RWPE1 (cell line): ENCODE data around the gene LPAR1.

Experiments used
- CTCF ChIA-PET: fragments of 350-600 bp; sonication (Branson Sonifier 250); formaldehyde crosslinking; extraction: SDS; loops from one replicate; lab custom pipeline; 2021; lab: Yijun Ruan, JAX
- POLR2A ChIA-PET: fragments of 400-600 bp; formaldehyde crosslinking; extraction: SDS; loops from one replicate; lab custom pipeline; 2020; ENCODE audit warnings: antibody characterized with exemption; ENCODE audit not compliant: low non-redundant PET; lab: Yijun Ruan, JAX
- DNase-seq: peaks from one replicate; pipeline ENCODE4 v3.0.0; 2012; ENCODE audit warnings: low spot score
- H3K27ac ChIP-seq: fragments of 450-650 bp; 2 replicates; pipeline ENCODE4 v1.5.1; 2017
- TF ChIP-seq, protein P1 (sequence below): fragments of 450-650 bp; conservative IDR thresholded peaks from 2 replicates; pipeline ENCODE4 v1.5.1; 2017; ENCODE audit warnings: low read depth, mild to moderate bottlenecking

The LPAR1 gene

DNA sequence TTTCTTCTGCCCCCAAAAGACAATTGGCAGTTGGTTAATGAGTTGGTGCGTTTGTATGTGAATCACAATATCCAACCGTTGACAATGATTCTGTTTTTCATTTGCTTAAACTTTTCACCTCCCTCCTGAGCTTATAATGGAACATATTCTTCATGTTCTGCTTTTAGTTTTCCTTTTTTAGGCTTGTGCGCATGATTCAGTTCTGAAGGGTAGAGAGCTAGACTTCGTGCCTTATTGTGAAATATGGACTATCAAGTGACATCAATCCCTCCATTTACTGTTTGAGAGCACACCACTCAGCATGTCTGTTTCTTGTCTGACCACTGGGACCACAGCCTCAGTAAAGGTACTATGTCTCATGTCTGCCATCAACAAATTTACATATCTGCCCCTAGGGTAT lies 30.5 kb upstream of the LPAR1 start:
- POLR2A ChIA-PET = no interaction called here
- CTCF ChIA-PET = interaction anchor here (0.7 kb wide), 2 partner anchors 32 to 154 kb away, joined by 3 read pairs; no protein-coding TSS in a partner anchor
- no peak overlapping the region for H3K27ac ChIP-seq
- DNase-seq = no peak
- TF ChIP-seq, protein P1, sequence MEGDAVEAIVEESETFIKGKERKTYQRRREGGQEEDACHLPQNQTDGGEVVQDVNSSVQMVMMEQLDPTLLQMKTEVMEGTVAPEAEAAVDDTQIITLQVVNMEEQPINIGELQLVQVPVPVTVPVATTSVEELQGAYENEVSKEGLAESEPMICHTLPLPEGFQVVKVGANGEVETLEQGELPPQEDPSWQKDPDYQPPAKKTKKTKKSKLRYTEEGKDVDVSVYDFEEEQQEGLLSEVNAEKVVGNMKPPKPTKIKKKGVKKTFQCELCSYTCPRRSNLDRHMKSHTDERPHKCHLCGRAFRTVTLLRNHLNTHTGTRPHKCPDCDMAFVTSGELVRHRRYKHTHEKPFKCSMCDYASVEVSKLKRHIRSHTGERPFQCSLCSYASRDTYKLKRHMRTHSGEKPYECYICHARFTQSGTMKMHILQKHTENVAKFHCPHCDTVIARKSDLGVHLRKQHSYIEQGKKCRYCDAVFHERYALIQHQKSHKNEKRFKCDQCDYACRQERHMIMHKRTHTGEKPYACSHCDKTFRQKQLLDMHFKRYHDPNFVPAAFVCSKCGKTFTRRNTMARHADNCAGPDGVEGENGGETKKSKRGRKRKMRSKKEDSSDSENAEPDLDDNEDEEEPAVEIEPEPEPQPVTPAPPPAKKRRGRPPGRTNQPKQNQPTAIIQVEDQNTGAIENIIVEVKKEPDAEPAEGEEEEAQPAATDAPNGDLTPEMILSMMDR = no peak

DNA sequence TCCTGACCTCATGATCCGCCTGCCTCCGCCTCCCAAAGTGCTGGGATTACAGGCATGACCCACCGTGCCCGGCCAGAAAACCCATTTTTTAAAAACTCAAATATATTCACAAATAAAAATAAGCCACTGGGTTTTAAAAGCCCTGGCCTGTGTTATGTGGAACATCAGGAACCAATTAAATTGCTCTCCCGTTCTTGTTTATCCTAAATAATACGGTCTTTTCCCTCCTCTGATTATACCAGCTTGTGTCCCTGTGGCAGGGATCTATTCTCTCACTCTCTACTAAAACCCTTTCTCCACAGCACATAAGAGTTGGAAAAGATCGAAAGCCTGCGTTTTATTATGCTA lies 30.1 kb upstream of the LPAR1 start:
- CTCF ChIA-PET = interaction anchor here (0.6 to 0.7 kb wide), 2 partner anchors 155 to 716 kb away, joined by 3 read pairs; no protein-coding TSS in a partner anchor
- TF ChIP-seq, protein P1 = no peak
- DNase-seq = no peak
- no peak overlapping the region for H3K27ac ChIP-seq
- POLR2A ChIA-PET = no interaction called here

GRCh38 chr9:111066468-111066867 lies 28.2 kb upstream of the LPAR1 start:
- no peak for DNase-seq
- ChIA-PET POLR2A (no interaction called here), CTCF (interaction anchor here (0.6 kb wide), 1 partner anchor 322 kb away, joined by 7 read pairs; no protein-coding TSS in a partner anchor)
- H3K27ac ChIP-seq = no peak overlapping the region
- TF ChIP-seq, protein P1 = no peak

DNA sequence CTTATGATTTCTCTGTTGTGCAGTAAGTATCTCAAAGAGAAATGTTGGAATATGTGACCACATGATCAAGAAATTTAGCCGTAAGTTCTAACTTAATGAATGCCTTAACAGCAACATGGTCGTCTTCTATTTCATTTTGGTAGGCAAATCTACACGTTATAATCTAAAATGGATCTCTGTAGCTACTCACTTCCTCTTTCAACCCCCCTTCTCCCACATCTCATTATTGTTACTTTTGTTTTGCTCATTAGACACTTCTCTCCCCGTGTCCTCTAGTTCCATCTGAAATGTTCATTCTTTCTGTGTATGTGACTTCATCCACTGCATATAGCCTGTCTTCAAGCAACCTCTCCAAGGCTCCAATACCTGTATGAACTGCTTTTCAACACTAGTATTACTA lies 27.1 kb upstream of the LPAR1 start:
- DNase-seq = no peak
- H3K27ac ChIP-seq = no peak overlapping the region
- TF ChIP-seq, protein P1 = no peak
- ChIA-PET CTCF (no interaction called here), POLR2A (no interaction called here)

DNA sequence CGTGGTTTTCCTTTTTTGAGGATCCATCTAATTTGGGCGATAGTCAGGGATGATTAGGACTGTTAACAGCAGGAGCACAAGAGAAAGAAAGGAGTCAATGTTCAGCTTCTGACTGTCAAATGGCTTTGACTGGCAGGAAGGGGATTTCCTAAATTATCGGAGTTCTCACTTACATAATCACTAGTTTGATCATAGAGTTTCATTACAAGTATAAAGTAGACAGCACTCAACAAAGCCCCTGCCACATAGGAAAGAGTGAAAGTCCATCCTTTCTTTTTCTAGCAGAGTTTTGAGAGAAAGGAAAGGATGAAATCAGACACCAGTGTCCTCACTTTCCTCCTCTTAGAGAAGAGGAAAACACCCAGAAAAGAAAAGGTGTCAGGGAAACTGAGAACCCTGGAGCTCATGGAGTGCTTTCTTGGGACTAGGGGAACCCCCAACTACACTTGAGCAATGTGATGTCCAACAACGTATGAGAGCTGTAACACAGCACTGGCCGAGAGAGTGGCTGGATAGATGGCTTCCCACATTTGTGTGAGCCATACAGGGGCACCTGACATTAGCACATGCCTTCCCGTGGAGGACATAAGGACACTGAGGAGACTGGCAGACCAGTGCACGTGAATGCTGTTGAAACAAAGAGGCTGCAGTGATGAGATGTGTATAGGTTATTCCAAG lies 26.0 kb upstream of the LPAR1 start:
- ChIA-PET POLR2A (no interaction called here), CTCF (interaction anchor here (0.7 kb wide), 1 partner anchor 84 kb away, joined by 3 read pairs; no protein-coding TSS in a partner anchor)
- H3K27ac ChIP-seq = no peak overlapping the region

GRCh38 chr9:111063332-111063731 lies 25.1 kb upstream of the LPAR1 start:
- H3K27ac ChIP-seq = no peak overlapping the region
- POLR2A ChIA-PET = no interaction called here
- CTCF ChIA-PET = no interaction called here
- TF ChIP-seq, protein P1 = no peak
- no peak for DNase-seq

More for the DNA sequence above, 26.0 kb upstream of the LPAR1 start:
- TF ChIP-seq, protein P1 = no peak
- no peak for DNase-seq
